RPMI8226 (cell line): ENCODE measurements around the gene ROS1.
"Not testable (repeated sequence)": the region's sequence is repeated elsewhere in the genome, so short reads cannot be mapped to it uniquely, and the experiment has no call there.

Source experiments
- DNase-seq: peaks from one replicate; pipeline ENCODE4 v3.0.0-alpha.2; 2015

The ROS1 gene

DNA sequence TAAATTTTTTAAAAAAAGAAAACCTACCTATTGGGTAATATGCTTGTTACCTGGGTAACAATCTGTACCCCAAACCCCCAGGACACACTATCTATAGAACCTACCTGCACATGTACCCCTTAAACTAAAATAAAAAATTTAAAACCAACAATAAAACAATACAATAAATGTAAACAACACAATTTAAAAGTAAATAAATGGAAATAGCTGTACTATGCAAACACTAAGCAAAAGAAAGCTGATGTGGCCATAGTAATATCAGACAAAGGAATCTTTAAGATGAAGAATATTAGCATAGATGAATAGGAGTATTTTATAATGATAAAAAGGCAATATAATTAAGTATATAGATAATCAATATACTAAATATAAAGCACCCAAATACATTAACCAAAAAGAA, 50.3 kb downstream of the ROS1 start:
- DNase-seq, result no peak

DNA sequence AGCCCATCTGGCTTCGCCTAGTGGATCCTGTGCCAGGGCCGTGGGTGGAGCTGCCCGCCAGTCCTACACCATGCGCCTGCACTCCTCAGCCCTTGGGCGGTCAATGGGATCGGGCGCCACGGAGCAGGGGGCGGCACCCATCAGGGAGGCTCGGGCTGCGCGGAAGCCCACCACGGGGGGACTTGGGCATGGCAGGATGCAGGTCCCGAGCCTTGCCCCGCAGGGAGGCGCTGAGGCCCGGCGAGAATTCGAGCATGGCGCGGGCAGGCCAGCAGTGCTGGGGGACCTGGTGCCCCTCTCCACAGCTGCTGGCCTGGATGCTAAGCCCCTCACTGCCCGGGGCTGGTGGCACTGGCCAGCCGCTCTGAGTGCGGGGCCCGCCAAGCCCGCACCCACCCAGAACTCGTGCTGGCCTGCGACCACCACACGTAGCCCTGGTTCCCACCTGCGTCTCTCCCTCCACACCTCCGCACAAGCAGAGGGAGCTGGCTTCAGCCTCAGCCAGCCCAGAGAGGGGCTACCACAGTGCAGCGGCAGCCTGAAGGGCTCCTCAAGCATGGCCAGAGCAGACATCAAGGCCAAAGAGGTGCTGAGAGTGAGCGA, 52.4 kb downstream of the ROS1 start:
- no peak for DNase-seq

DNA sequence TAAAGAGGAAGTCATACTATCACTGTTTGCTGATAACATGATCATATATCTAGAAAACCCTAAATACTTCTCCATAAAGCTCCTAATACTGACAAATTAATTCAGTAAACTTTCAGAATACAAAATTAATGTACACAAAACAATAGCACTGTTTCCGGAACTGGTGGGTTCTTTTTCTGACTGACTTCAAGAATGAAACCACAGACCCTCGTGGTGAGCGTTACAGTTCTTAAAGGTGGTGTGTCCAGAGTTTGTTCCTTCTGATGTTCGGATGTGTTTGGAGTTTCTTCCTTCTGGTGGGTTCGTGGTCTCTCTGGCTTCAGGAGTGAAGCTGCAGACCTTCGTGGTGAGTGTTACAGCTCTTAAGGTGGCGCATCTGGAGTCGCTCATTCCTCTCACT, 53.5 kb downstream of the ROS1 start:
- not testable (repeated sequence) for DNase-seq

DNA sequence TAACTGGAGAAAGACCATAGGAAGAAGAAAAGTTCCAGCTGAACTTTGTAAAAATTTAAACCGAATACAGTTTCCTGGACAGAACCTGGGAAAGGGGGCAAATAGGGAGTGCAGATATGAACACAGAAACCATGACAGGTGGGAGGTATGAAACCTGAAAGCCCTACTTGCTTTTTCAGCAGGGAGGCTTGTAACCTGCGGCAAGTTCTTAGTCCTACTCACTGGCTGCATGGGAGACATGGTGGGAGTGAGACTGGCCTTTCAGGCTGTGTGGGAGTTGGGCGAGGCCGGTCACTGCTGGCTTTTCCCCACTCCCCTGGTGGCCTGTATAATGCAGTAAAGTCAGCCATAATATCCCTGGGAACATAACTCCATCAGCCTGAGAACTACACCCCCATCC, 54.2 kb downstream of the ROS1 start:
- DNase-seq, result no peak

DNA sequence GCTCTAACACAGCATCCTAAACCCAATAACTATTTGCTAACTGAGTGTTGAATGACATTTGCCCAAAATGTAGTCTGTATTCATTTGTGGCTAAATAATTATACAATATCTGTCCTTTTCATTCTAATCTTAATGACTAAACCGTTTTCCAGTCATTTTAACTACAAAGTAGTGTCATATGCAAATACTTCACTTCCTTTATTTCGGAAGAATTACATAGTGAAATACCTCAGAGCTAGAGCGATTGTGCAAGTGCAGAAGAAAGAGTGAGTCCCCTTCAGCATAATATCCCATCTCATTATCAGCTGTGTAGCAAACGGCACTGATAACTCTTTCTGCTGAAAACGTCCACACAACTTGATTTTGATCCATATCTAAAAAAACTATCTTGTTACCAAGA, 66.2 kb downstream of the ROS1 start:
- DNase-seq, result no peak

DNA sequence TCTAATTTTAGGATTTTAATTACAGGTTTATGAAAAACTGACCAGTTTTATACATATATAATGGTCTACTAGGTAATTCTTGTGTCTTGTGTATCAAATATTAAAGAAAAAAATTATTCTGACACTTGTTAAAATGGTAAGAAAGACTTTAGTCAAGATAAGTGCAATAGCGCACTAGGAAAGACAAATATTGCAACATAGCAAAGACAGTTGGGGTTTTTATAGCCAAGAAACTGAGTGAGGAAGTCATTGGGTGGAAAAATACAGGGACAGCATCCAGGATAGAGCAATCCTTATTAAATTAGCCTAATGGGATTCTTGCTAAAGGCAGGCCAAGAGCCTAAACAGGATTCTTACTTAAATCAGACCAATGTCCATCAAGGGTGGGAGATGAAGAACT, 71.1 kb downstream of the ROS1 start:
- DNase-seq, result no peak

DNA sequence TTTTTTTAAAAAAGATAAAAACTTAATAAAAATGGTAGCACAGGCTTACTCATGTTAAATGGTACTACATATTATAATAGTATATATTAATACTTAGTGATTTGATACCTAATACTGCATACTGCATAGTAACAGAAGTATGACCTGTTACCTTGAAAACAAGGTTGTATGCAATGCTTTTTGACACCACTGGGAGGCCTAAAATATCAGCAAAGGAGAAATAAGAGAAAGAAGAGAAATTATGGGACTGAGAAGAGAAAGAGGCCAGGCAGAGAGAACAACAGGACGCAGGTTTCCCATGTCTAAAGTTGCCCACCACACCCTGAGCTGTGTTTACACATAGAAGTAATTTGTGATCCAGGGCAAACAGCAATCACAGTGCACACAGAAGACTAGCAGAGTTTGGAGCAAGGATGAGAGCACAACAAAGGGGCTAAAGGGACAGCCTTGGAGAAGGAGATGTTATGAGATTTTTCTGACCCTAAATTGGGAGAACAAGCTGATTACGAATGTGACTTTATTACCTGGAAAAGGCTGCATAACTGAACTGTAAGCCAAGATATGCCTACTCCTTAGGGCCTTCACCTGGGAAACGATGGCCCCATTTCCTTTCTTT, 73.2 kb downstream of the ROS1 start:
- peak; percentile 6 for DNase-seq

DNA sequence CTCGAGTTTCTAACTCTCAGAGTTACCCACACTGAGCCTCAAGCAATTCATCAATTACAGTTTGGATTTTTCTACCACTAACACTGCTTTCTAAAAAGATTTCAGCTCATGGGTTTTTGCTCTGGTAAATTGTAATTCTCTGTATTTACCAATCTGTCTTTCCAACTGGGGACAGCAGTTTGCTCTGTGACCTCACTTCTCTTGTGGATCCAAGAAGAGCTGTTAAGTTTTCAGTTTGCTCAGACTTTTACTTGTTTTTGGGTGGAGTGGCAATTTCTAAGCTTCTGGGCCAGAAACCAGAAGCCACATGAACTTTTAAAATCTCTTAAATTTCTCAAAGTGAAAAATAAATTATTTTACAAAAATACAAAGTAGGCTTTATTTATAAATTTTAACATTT, 74.2 kb downstream of the ROS1 start:
- no peak for DNase-seq

DNA sequence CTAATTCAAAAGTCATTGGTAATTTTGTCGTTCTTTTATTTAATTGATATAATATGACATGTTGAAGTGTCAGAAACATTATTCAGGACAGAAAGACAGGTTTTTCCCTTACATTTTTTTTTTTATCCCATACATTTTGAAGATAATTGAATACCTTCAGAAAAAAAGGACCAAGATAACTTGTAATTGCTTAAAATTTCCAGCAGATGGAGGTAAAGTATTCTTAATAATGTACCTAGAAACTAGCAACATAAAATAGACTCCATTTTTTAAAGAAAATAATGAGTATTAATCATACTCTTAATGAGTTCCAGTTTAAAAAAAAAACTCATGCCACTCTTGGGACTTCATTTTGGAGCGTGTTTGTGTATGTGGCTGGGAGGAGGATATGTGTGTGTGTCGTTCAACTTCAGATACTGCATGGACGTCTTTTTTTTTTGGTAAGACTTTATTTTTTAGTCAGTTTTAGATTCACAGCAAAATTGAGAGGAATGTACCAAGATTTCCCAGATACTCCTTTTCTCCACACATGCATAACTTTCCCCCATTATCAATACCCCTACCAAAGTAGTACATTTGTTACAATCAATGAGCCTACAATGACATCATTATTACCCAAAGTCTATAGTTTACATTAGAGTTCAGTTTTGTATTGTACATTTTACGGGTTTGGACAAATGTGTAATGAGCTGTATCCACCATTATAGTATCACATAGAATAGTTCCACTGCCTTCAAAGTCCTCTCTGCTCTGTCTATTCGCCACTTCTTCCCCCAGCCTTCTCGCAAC, 79.4 kb downstream of the ROS1 start:
- no peak for DNase-seq

DNA sequence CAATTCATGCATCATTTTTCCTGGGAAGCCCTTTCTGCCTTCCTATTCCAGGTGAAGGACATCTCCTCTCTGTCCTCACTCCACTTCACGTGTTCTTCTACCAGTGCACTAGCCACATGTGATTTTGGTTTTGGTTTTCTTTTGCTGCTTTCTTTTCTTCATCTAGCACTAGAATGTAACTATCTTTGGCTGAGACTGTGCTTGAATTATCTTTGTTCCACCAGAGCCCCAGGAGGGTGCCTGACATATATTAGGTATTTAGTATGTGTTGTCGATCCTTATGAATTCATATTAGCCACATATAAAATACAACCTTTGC, 80.5 kb downstream of the ROS1 start:
- DNase-seq, result no peak

DNA sequence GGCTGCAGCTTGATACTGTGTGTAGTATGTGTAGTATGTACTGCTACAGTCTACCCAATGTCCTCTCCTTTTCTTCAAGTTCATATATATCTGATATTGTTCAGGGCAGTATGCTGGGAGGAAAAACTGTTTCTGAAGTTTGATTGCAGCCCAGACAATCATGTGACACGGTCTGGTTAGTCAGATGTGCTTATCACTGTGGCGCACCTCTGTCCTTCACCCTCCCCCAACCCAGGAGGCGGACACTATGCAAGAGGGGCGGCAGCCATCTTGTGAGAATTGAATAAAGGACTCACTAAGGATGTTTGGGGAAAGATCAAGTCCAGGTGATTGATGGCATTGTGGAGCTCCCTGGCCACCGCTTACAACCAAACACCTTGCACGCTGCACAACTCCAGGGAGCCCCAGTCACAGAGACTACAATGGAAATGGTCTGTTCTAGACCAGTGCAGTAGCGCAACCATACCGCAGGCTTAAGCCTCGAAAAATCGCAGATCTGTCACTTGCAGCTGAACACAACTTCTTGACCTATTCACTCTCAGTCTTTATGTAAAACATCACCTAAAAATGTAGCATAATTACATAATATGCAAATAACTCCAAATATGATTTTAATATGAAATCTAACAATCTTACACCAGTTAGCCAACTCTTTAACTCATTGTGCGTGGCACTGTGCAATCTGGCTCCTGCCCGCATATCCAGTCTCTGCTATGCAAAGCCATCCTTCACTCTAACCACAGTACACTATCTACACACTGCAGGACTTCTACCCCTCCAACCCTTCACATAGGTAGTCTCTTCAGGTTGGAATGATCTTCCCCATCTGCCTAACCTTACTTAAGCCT, 81.1 kb downstream of the ROS1 start:
- no peak for DNase-seq

DNA sequence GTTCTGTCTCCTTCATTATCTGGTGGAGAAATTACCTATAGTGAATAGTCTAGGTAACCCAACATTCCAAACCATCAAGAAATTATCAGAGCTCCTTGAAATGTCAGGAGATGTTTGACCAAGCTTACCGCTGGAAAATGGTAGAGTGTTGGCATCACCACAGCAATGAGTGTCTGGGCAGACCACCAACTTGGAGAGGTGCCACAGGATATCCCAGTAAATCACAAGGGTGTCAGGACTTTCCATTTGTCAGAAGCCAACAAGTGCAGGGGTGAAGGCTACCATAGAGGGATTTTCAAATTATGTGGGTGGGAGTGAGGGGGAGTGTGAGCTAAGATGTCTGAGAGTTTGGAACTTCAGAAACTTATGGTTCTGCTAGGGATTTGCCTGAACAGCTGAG, 87.2 kb downstream of the ROS1 start:
- no peak for DNase-seq

DNA sequence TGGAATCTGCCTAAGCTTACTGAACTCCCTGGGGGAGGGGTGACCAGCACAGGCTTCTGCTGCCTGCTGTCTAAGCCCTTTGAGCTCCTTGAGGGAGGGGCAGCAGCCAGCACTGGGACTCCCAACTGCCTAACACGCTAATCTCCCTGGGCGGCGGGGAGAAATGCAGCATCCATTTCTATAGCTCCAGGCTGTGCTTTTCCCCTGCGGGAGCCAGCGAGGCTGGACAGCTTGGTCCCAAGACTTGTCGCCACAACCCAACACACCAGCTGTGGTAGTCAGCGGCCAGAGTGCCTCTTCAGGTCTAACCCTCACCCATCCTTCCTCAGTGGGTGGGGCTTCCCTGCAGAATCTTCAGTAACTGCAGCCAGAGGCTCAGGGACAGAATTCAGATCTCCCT, 95.8 kb downstream of the ROS1 start:
- DNase-seq, result no peak

DNA sequence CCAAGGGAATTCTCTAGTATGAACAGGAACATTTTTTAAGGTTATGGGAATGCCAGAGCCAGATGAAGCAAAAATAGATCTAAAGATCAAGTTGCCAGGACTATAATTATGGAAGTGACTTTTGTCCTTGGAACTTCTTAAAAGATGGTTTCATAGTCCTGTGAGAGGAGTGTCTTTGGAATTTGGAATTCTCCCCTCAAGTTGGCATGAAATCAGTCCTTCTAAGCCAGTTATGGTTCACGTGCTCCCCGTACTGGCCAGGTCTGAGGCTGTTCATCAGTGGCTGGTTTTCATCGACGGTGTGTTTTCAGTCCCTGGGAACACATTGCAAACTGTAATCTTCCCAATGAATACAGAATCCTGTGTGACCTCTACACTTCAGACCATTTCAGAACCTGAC, 97.2 kb downstream of the ROS1 start:
- DNase-seq, result no peak

DNA sequence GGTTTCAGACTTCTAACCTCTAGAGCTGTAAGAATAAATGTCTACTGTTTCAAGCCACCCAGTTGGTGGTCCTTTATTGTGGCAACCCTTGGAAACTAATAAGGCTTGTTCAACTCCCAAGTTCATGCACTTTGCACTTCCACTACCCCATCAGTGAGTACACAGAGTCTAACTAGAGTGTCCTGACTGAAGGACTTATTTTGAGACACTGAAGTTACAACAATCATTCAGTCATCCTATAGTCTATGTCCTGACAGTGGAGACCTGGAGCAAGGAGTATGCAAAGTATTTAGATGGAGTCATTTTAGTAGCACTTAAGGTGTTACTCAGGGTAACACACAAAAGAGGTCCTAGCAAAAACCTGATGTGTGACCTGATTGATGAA, 97.7 kb downstream of the ROS1 start:
- DNase-seq, result no peak

DNA sequence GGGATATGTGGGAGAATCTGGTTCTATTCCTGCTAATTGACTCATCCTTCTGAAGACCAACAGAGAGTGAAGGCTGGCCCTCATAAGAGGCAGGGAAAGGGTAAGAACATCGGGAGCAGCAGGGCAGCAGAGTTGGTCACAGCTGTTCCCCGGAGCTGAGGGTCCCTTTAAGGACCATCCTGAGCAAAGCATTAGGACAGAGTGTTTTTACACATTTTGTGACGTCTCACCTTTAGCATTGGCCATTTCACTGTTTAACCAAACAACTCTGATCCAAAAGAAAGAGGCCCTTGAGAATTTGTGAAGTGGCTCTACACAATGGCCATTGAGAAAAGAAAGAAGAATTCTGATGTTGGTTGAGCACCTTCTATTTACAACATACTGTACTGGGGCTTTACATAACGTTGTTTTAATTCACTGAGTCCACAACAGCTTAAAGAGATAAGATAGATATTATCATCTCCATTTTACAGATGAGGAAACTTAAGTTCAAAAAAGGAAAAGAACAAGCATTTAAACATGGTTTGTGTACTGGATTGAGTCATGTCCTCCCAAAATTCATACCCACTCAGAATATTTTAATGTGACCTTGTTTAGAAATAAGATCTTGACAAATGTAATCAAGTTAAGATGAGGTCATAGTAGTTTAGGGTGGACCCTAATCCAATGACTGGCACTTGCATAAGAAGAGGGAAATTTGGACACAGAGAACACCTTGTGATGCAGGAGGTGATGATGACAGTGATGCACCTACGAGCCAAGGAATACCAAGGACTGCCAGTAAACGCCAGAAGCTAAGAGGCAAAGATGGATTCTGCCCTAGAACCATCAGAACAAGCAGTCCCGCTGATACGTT, 98.4 kb downstream of the ROS1 start:
- no peak for DNase-seq

DNA sequence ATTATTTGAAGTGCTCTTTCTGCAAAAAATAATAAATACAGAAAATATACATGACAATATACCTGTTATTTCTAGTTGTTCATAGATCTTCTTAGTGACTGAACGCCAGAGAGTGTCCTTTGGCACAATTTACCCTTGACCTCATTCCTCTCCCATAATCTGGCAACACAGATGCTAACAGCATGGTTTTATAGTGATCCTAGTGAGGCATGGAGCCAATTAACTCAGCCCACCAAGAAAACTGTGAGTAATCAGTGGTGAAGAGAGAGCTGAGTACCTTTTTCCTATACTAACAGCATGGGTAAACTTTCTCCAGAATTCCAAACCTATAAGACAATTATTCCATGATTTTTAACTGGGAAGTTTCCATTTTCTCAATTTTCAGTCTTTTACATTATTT, 99.3 kb downstream of the ROS1 start:
- DNase-seq, result no peak

DNA sequence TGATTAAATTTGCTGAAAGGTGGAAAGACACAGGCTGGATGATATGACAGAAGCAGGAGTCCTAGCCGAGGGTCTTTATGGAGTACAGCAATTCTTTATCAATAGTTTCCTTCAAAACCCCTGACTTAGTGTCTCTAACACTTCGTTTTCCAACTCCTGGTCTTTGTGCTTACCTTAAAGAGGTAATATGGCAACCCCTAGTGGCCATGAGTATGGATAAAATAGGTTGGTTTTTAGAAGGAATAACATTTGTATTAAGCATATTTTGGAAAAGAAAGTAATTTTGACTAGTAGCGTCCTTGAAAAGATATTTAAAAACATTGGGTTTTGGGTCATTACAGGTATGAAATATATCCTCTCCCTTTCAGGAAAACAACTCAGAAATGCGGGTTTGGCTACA, 108.5 kb downstream of the ROS1 start:
- peak; percentile 31 for DNase-seq

DNA sequence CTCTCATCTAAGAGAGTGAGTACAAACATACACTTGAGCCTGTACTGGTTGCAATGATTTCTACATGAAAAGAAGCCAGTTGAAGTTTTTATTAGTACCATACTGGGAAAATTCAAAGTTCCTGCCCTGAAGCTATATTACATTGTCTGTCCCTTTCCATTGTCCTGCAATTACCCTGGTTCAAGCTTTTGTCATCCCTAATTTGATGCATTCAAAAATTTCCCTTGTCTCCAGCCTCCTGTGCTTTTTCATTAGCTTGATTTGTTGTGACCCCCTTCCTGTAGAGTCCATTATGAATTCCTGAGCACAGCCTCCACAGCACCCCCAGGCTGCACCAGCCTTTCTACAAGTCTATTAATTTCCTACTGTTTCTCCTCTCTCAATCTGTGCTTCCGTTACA, 114.0 kb downstream of the ROS1 start:
- DNase-seq, result no peak

DNA sequence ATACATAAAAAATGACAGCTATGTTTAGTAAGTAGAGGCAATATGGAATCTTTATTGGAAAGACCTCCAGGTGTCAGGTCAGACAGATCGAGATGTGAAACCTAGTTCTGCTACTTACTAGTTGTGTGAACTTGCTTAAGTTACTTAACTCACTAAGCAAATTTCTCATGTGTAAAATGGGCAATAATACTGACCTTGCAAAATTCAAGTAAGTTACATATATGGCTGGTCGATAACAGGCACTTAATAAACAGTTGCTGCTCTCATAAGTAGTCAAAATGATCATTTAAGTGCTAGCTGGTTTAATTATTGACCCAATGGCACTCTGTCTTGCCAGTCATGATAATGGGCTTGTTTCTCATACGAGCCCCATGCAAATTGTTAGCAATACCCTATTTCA, 114.4 kb downstream of the ROS1 start:
- no peak for DNase-seq

DNA sequence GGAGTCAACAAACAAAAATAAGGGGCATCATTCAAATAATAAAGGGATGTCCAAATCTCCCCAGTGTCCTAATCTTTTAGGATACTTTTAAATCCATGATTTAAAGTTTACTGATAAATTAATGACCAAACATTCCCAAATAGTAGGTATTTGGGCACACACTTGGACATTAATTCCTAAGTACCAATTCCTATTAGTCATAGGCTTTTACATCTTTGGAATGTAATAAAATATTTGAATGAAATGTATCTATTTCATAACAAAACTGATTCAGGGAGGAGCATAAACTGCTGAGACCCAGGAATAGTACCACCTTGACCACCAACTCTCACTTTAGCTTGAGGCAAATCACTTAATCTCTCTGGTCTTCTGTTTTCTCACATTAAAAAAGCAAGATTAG, 116.1 kb downstream of the ROS1 start:
- DNase-seq, result no peak

DNA sequence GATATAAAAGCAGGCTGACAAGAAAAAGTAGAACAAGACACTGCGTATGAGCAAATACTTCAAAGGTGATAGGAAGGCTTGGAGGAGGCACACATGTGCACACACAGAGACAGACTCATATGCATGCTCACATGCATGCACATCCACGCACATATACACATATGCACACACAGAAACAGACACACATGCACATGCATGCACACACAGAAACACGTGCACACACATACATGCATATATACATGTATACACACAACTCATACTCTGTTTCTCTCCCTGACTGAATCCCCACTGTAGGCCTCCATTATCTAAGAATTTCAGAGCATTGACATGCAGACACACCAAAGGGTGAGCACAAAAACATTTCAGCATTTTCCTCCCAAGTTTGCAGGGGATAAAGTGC, 116.7 kb downstream of the ROS1 start:
- no peak for DNase-seq

DNA sequence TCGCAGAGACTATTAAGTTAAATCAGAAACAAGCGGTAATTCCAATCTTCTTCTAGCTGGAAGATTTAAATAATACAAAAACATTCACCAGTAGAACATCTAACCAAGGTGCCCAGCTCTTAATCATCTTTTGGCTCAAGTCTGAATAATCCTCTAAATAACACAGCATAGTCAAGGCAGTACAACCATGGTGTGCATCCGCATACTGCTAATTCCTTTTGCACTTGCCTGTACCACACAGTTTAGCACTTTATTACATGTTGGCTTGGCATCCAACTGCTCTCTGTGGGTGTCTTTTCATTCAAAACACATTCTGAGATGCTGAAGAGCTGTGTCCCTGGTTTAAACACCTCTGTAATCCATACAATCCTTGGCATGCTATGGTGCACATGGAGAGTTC, 118.1 kb downstream of the ROS1 start:
- DNase-seq, result no peak
